Esophagus muscularis mucosa (tissue), 3 donors: ENCODE results near the gene CABCOCO1.

Experiments used
- CTCF ChIP-seq, 3 experiments: fragments of 200-600 bp in 2 of 3; fragments of 450-650 bp in 1 of 3; sonication (generic) in 2 of 3; IDR thresholded peaks; one replicate each; pipeline ENCODE4 v1.5.1; 2017 to 2019; ENCODE audit warnings: antibody characterized with exemption in 3 of 3, mild to moderate bottlenecking in 2 of 3, moderate library complexity in 1 of 3
- POLR2A ChIP-seq: fragments of 450-650 bp; IDR thresholded peaks from one replicate; pipeline ENCODE4 v1.6.1; 2017; ENCODE audit warnings: antibody characterized with exemption, moderate library complexity, mild to moderate bottlenecking, low read depth
- POLR2AphosphoS5 ChIP-seq, 2 donors: sonication (generic); formaldehyde crosslinking; IDR thresholded peaks; one replicate each; pipeline ENCODE4 v1.6.1; 2017; ENCODE audit warnings: antibody characterized with exemption in 2 of 2

- TF ChIP-seq POLR2AphosphoS5 (IDR thresholded peaks at IDR 0.05), result no peak
- TF ChIP-seq CTCF (IDR thresholded peaks at IDR 0.05), result no peak
- TF ChIP-seq POLR2A, result no peak
Measured at GRCh38 chr10:61613665-61614064, 49.1 kb upstream of the CABCOCO1 start.
